HEK293 (cell line): ENCODE results near the gene TSPEAR.

ENCODE experiments used
- CTCF ChIA-PET: fragments of 350-600 bp; formaldehyde crosslinking; extraction: SDS; loops from one replicate; lab custom pipeline; 2021; ENCODE audit warnings: antibody characterized with exemption; lab: Yijun Ruan, JAX
- POLR2A ChIA-PET: fragments of 300-600 bp; formaldehyde crosslinking; extraction: SDS; loops from one replicate; lab custom pipeline; 2020; ENCODE audit warnings: antibody characterized with exemption, inconsistent platforms; lab: Yijun Ruan, JAX
- H3K27ac ChIP-seq: fragments of 200-500 bp; sonication (Bioruptor generic); 2 replicates; pipeline ENCODE4 v1.5.1; 2014; ENCODE audit warnings: low read depth, low read length, control low read depth, inconsistent platforms; ENCODE audit errors: extremely low read depth
- H3K36me3 ChIP-seq, 2 experiments: fragments of 200-500 bp in 1 of 2; sonication (Bioruptor generic) in 1 of 2; 1 replicate in 1 of 2; 2 replicates in 1 of 2; pipeline ENCODE4 v1.5.1; 2014 to 2017; ENCODE audit warnings: inconsistent platforms in 2 of 2, low read length in 2 of 2; ENCODE audit not compliant: control insufficient read depth in 2 of 2, insufficient read depth in 1 of 2
- H3K4me1 ChIP-seq: fragments of 200-500 bp; sonication (Bioruptor generic); 2 replicates; pipeline ENCODE4 v1.5.1; 2014; ENCODE audit warnings: mild to moderate bottlenecking, low read length, inconsistent platforms; ENCODE audit not compliant: control insufficient read depth, insufficient read depth
- H3K4me3 ChIP-seq: 2 replicates; pipeline ENCODE4 v1.5.1; 2011; ENCODE audit warnings: low read depth, mild to moderate bottlenecking, control low read depth, low read length, moderate library complexity
- H3K9me3 ChIP-seq: fragments of 200-500 bp; sonication (Bioruptor generic); 2 replicates; pipeline ENCODE4 v1.5.1; 2014; ENCODE audit warnings: low read depth, low read length, inconsistent platforms; ENCODE audit not compliant: control insufficient read depth, insufficient read depth
- AEBP2 ChIP-seq: fragments of 450-650 bp; formaldehyde crosslinking; IDR thresholded peaks from 2 replicates; pipeline ENCODE4 v1.5.1; 2016; ENCODE audit warnings: missing biosample characterization, missing genetic modification characterization, borderline replicate concordance
- BCL11B ChIP-seq: fragments of 450-650 bp; formaldehyde crosslinking; IDR thresholded peaks from 2 replicates; pipeline ENCODE4 v1.5.1; 2016; ENCODE audit warnings: low read depth, missing biosample characterization, missing genetic modification characterization
- GLI4 ChIP-seq: fragments of 450-650 bp; formaldehyde crosslinking; IDR thresholded peaks from 2 replicates; pipeline ENCODE4 v1.5.1; 2016; ENCODE audit warnings: missing biosample characterization, missing genetic modification characterization
- PBX3 ChIP-seq: sonication (generic); formaldehyde crosslinking; IDR thresholded peaks from 2 replicates; pipeline ENCODE4 v1.8.1; 2022; ENCODE audit warnings: mild to moderate bottlenecking, moderate library complexity, missing genetic modification reagents
- RBAK ChIP-seq: fragments of 450-650 bp; formaldehyde crosslinking; IDR thresholded peaks from 2 replicates; pipeline ENCODE4 v1.5.1; 2016; ENCODE audit warnings: missing biosample characterization, missing genetic modification characterization
- REPIN1 ChIP-seq: fragments of 450-650 bp; formaldehyde crosslinking; IDR thresholded peaks from 2 replicates; pipeline ENCODE4 v1.5.1; 2017; ENCODE audit warnings: missing biosample characterization, missing genetic modification characterization, low read depth
- WT1 ChIP-seq: fragments of 450-650 bp; formaldehyde crosslinking; IDR thresholded peaks from 2 replicates; pipeline ENCODE4 v1.5.1; 2016; ENCODE audit warnings: missing biosample characterization, missing genetic modification characterization
- ZBTB44 ChIP-seq: fragments of 450-650 bp; IDR thresholded peaks from 2 replicates; pipeline ENCODE4 v1.5.1; 2018; ENCODE audit warnings: missing biosample characterization, mild to moderate bottlenecking, missing genetic modification characterization
- ZBTB48 ChIP-seq: fragments of 450-650 bp; formaldehyde crosslinking; IDR thresholded peaks from 2 replicates; pipeline ENCODE4 v1.5.1; 2016; ENCODE audit warnings: missing biosample characterization, missing genetic modification characterization
- ZNF132 ChIP-seq: fragments of 450-650 bp; formaldehyde crosslinking; IDR thresholded peaks from 2 replicates; pipeline ENCODE4 v1.5.1; 2017; ENCODE audit warnings: missing biosample characterization, missing genetic modification characterization, borderline replicate concordance
- ZNF146 ChIP-seq: fragments of 450-650 bp; formaldehyde crosslinking; IDR thresholded peaks from 2 replicates; pipeline ENCODE4 v1.5.1; 2016; ENCODE audit warnings: missing biosample characterization, missing genetic modification characterization
- ZNF174 ChIP-seq: fragments of 450-650 bp; formaldehyde crosslinking; IDR thresholded peaks from 2 replicates; pipeline ENCODE4 v1.5.0; 2017; ENCODE audit warnings: missing biosample characterization, mild to moderate bottlenecking, missing genetic modification characterization
- ZNF2 ChIP-seq: fragments of 450-650 bp; formaldehyde crosslinking; IDR thresholded peaks from 2 replicates; pipeline ENCODE4 v1.5.1; 2016; ENCODE audit warnings: missing biosample characterization, missing genetic modification characterization
- ZNF24 ChIP-seq: fragments of 450-650 bp; formaldehyde crosslinking; IDR thresholded peaks from 2 replicates; pipeline ENCODE4 v1.5.1; 2016; ENCODE audit warnings: missing biosample characterization, missing genetic modification characterization
- ZNF366 ChIP-seq: fragments of 450-650 bp; formaldehyde crosslinking; conservative IDR thresholded peaks from 2 replicates; pipeline ENCODE4 v1.5.1; 2016; ENCODE audit warnings: missing biosample characterization, missing genetic modification characterization
- ZNF433 ChIP-seq: fragments of 450-650 bp; formaldehyde crosslinking; IDR thresholded peaks from 2 replicates; pipeline ENCODE4 v1.5.1; 2016; ENCODE audit warnings: missing biosample characterization, missing genetic modification characterization, low read depth
- ZNF510 ChIP-seq: fragments of 450-650 bp; formaldehyde crosslinking; IDR thresholded peaks from 2 replicates; pipeline ENCODE4 v1.5.1; 2018; ENCODE audit warnings: mild to moderate bottlenecking, missing genetic modification characterization, missing biosample characterization; ENCODE audit not compliant: insufficient replicate concordance
- ZNF548 ChIP-seq: fragments of 450-650 bp; formaldehyde crosslinking; IDR thresholded peaks from 2 replicates; pipeline ENCODE4 v1.5.1; 2016; ENCODE audit warnings: missing biosample characterization, missing genetic modification characterization
- ZNF585B ChIP-seq: fragments of 450-650 bp; formaldehyde crosslinking; IDR thresholded peaks from 2 replicates; pipeline ENCODE4 v1.5.1; 2016; ENCODE audit warnings: missing biosample characterization, missing genetic modification characterization
- ZNF639 ChIP-seq: fragments of 450-650 bp; formaldehyde crosslinking; IDR thresholded peaks from 2 replicates; pipeline ENCODE4 v1.5.1; 2016; ENCODE audit warnings: missing biosample characterization, missing genetic modification characterization
- ZNF701 ChIP-seq: fragments of 450-650 bp; formaldehyde crosslinking; IDR thresholded peaks from 2 replicates; pipeline ENCODE4 v1.5.1; 2016; ENCODE audit warnings: missing biosample characterization, missing genetic modification characterization
- ZNF707 ChIP-seq: fragments of 450-650 bp; formaldehyde crosslinking; IDR thresholded peaks from 2 replicates; pipeline ENCODE4 v1.5.1; 2016; ENCODE audit warnings: missing biosample characterization, missing genetic modification characterization

TSPEAR gene

GRCh38 chr21:44450999-44451398 is 260.4 kb downstream of the TSPEAR start:
- Histone ChIP-seq H3K9me3 (no peaks in the 10 kb centered on the region), H3K36me3 (no peaks in the 10 kb centered on the region), H3K27ac (no peak overlapping the region), H3K4me3 (no peak overlapping the region), H3K4me1 (no peaks in the 10 kb centered on the region)
- ChIA-PET POLR2A (no interaction called here), CTCF (interaction anchor here (0.7 kb wide), 2 partner anchors 51 to 153 kb away, joined by 3 read pairs; no protein-coding TSS in a partner anchor)
- TF ChIP-seq ZNF707 (tag by site-specific recombination) (no peak), ZNF24 (tag by site-specific recombination) (no peak), ZNF701 (tag by site-specific recombination) (no peak)

- POLR2A ChIA-PET = no interaction called here
Measured at GRCh38 chr21:44450402-44450801, 261.0 kb downstream of the TSPEAR start.

More at GRCh38 chr21:44450402-44450801, 261.0 kb downstream of the TSPEAR start:
- Histone ChIP-seq H3K4me3 (no peak overlapping the region), H3K36me3 (no peaks in the 10 kb centered on the region), H3K9me3 (no peaks in the 10 kb centered on the region), H3K27ac (no peak overlapping the region), H3K4me1 (no peaks in the 10 kb centered on the region)
- CTCF ChIA-PET = no interaction called here
- no peak for TF ChIP-seq ZNF585B (tag by site-specific recombination)
- no peak for TF ChIP-seq AEBP2 (tag by site-specific recombination)
- TF ChIP-seq ZNF366 (tag by site-specific recombination) = no peak
- TF ChIP-seq ZNF174 (tag by site-specific recombination) = no peak
- no peak for TF ChIP-seq ZNF433 (tag by site-specific recombination)
- TF ChIP-seq GLI4 (tag by site-specific recombination) = no peak
- no peak for TF ChIP-seq ZNF132 (tag by site-specific recombination)
- TF ChIP-seq ZBTB44 (tag by site-specific recombination) = no peak
- no peak for TF ChIP-seq RBAK
- TF ChIP-seq ZNF639 = no peak
- no peak for TF ChIP-seq WT1 (tag by site-specific recombination)
- TF ChIP-seq ZNF510 (tag by site-specific recombination) = no peak
- TF ChIP-seq ZNF548 (tag by site-specific recombination) = no peak
- no peak for TF ChIP-seq ZNF146 (tag by site-specific recombination)
- TF ChIP-seq ZNF2 (tag by site-specific recombination) = no peak
- TF ChIP-seq REPIN1 (tag by site-specific recombination) = no peak
- TF ChIP-seq PBX3 (CRISPR knock-in tag) = no peak
- TF ChIP-seq BCL11B (tag by site-specific recombination) = no peak
- TF ChIP-seq ZBTB48 (tag by site-specific recombination) = no peak
